Caco-2 (cell line): Measurements from ENCODE around the gene SHROOM4. TPM values are rescaled to one million over a fixed set of nuclear protein-coding genes. Genes with fewer than 3 reads are reported as not detected.

Source experiments
- BruUV-seq: library from RNA; stranded (reverse); fragments of 400-500 nt; replicated peaks from 2 replicates; lab custom pipeline; 2021; lab: Mats Ljungman, UMichigan
- CTCF ChIA-PET: fragments of 300-600 bp; sonication (Branson Sonifier 250); formaldehyde crosslinking; loops from one replicate; lab custom pipeline; 2022; ENCODE audit warnings: antibody characterized with exemption; lab: Charles Lee
- POLR2A ChIA-PET: fragments of 300-600 bp; sonication (Branson Sonifier 250); formaldehyde crosslinking; loops from one replicate; lab custom pipeline; 2022; ENCODE audit warnings: antibody characterized with exemption; lab: Charles Lee
- DNase-seq, 2 experiments: peaks; one replicate each; pipeline versions ENCODE4 v3.0.0 to v3.0.0-alpha.2; 2020 to 2022
- H3K27me3 ChIP-seq: replicated peaks from 2 replicates; pipeline ENCODE4 v1.6.0; 2011; ENCODE audit warnings: low read length; ENCODE audit not compliant: control insufficient read depth, insufficient read depth
- H3K36me3 ChIP-seq: 2 replicates; pipeline ENCODE4 v1.5.1; 2011; ENCODE audit warnings: low read length; ENCODE audit not compliant: control insufficient read depth, insufficient read depth
- H3K4me1 ChIP-seq: fragments of 250-450 bp; sonication (Bioruptor Pico); 2 replicates; pipeline ENCODE4 v1.5.1; 2020; ENCODE audit warnings: mild to moderate bottlenecking
- H3K4me3 ChIP-seq: 2 replicates; pipeline ENCODE4 v1.5.1; 2011; ENCODE audit warnings: low read depth, mild to moderate bottlenecking, control low read depth, low read length
- H3K9me3 ChIP-seq: fragments of 250-450 bp; sonication (Bioruptor Pico); 2 replicates; pipeline ENCODE4 v1.5.1; 2020; ENCODE audit warnings: mild to moderate bottlenecking, moderate library complexity
- H3K27ac Mint-ChIP-seq: one replicate; pipeline ENCODE4 v1.8.0; 2022; ENCODE audit warnings: mixed read lengths; ENCODE audit not compliant: unreplicated experiment
- H3K27me3 Mint-ChIP-seq: one replicate; pipeline ENCODE4 v1.8.0; 2022; ENCODE audit warnings: mixed read lengths; ENCODE audit not compliant: insufficient read depth, unreplicated experiment
- H3K36me3 Mint-ChIP-seq: one replicate; pipeline ENCODE4 v1.8.0; 2022; ENCODE audit warnings: mild to moderate bottlenecking, mixed read lengths; ENCODE audit not compliant: insufficient read depth, unreplicated experiment
- H3K4me1 Mint-ChIP-seq: one replicate; pipeline ENCODE4 v1.8.0; 2022; ENCODE audit warnings: low read depth, mixed read lengths; ENCODE audit not compliant: unreplicated experiment
- H3K4me3 Mint-ChIP-seq: one replicate; pipeline ENCODE4 v1.8.0; 2022; ENCODE audit warnings: mild to moderate bottlenecking, moderate library complexity, mixed read lengths; ENCODE audit not compliant: unreplicated experiment
- H3K9me3 Mint-ChIP-seq: one replicate; pipeline ENCODE4 v1.8.0; 2022; ENCODE audit warnings: mixed read lengths; ENCODE audit not compliant: unreplicated experiment
- CTCF ChIP-seq, 2 experiments: fragments of 200-600 bp in 1 of 2; IDR thresholded peaks; 1 replicate in 1 of 2; 2 replicates in 1 of 2; pipeline versions ENCODE4 v1.5.1 to v1.8.0; 2011 to 2022; ENCODE audit warnings: antibody characterized with exemption in 1 of 2, control low read depth in 1 of 2, inconsistent platforms in 1 of 2, low read depth in 1 of 2, low read length in 1 of 2, mild to moderate bottlenecking in 1 of 2, moderate library complexity in 1 of 2; ENCODE audit not compliant: insufficient read depth in 1 of 2, severe bottlenecking in 1 of 2, unreplicated experiment in 1 of 2
- intact Hi-C: fragments of 100-400 bp; cut with micrococcal nuclease; formaldehyde crosslinking; loops from one replicate; pipeline ENCODE4 v1.10.0; 2022; ENCODE audit not compliant: unreplicated experiment
- total RNA-seq: library from RNA; stranded (reverse); gene quantifications from 2 replicates; pipeline ENCODE4 v1.2.3, GENCODE V29; 2022

Gene SHROOM4
- total RNA-seq, 1 experiment from 2014 or later: 0.09 TPM

- ChIA-PET CTCF (no interaction called here), POLR2A (no interaction called here)
- no peak overlapping the region for H3K27ac Mint-ChIP-seq
- no peaks in the 10 kb centered on the region for H3K4me1 Mint-ChIP-seq
- H3K36me3 Mint-ChIP-seq: no peaks in the 10 kb centered on the region
- intact Hi-C loops: no loop called here
- peaks cover 7% of the 10 kb centered on the region for H3K27me3 Mint-ChIP-seq
- no peak overlapping the region for H3K4me3 Mint-ChIP-seq
- H3K4me1 ChIP-seq: no peaks in the 10 kb centered on the region
- no peaks in the 10 kb centered on the region for H3K9me3 Mint-ChIP-seq
- no peak for TF ChIP-seq CTCF (IDR thresholded peaks at IDR 0.05; ENCODE audit: insufficient read depth in 1 of 2, low read depth in 1 of 2, low read length in 1 of 2, severe bottlenecking in 1 of 2, unreplicated experiment in 1 of 2)
- H3K9me3 ChIP-seq: no peaks in the 10 kb centered on the region
- DNase-seq: no peak
- BruUV-seq: no TSS peak
- H3K36me3 ChIP-seq: no peaks in the 10 kb centered on the region
- no peaks in the 10 kb centered on the region for H3K27me3 ChIP-seq
- no peak overlapping the region for H3K4me3 ChIP-seq
Observed at GRCh38 chrX:50827996-50828395, 14.0 kb upstream of the SHROOM4 start.

GRCh38 chrX:50825825-50826224 is 11.8 kb upstream of the SHROOM4 start:
- Mint-ChIP-seq H3K4me1 (no peaks in the 10 kb centered on the region), H3K36me3 (no peaks in the 10 kb centered on the region), H3K4me3 (no peak overlapping the region), H3K9me3 (no peaks in the 10 kb centered on the region), H3K27ac (no peak overlapping the region), H3K27me3 (peaks cover 7% of the 10 kb centered on the region)
- no TSS peak for BruUV-seq
- intact Hi-C loops: no loop called here
- Histone ChIP-seq H3K9me3 (no peaks in the 10 kb centered on the region), H3K36me3 (no peaks in the 10 kb centered on the region), H3K4me3 (no peak overlapping the region), H3K4me1 (no peaks in the 10 kb centered on the region), H3K27me3 (no peaks in the 10 kb centered on the region)
- ChIA-PET POLR2A (no interaction called here), CTCF (no interaction called here)
- no peak for DNase-seq
- TF ChIP-seq CTCF (IDR thresholded peaks at IDR 0.05; ENCODE audit: insufficient read depth in 1 of 2, low read depth in 1 of 2, low read length in 1 of 2, severe bottlenecking in 1 of 2, unreplicated experiment in 1 of 2): no peak

- H3K9me3 ChIP-seq: no peaks in the 10 kb centered on the region
Observed at GRCh38 chrX:50818986-50819385, 5.0 kb upstream of the SHROOM4 start.

More at GRCh38 chrX:50818986-50819385, 5.0 kb upstream of the SHROOM4 start:
- POLR2A ChIA-PET: no interaction called here
- Mint-ChIP-seq H3K36me3 (no peaks in the 10 kb centered on the region), H3K27me3 (no peaks in the 10 kb centered on the region), H3K4me1 (no peaks in the 10 kb centered on the region), H3K9me3 (no peaks in the 10 kb centered on the region), H3K27ac (no peak overlapping the region), H3K4me3 (no peak overlapping the region)
- intact Hi-C loops: no loop called here
- TF ChIP-seq CTCF (IDR thresholded peaks at IDR 0.05; ENCODE audit: insufficient read depth in 1 of 2, low read depth in 1 of 2, low read length in 1 of 2, severe bottlenecking in 1 of 2, unreplicated experiment in 1 of 2): no peak
- Histone ChIP-seq H3K4me1 (no peaks in the 10 kb centered on the region), H3K36me3 (no peaks in the 10 kb centered on the region), H3K4me3 (no peak overlapping the region), H3K27me3 (no peaks in the 10 kb centered on the region)
- no peak for DNase-seq
- no TSS peak for BruUV-seq
- CTCF ChIA-PET: no interaction called here
